ENCODE results near the gene KCNK10.
"Not testable (repeated sequence)": the region's sequence is repeated elsewhere in the genome, so short reads cannot be mapped to it uniquely, and the experiment has no call there.

The KCNK10 gene

GRCh38 chr14:88266474-88266873 is 56.6 kb downstream of the KCNK10 start:
- no peaks in the 10 kb centered on the region for H3K9me3 ChIP-seq (ENCODE audit: control insufficient read depth, insufficient read depth, low read depth, low read length)
- POLR2A ChIA-PET, result no interaction called here
- no peak overlapping the region for H3K4me3 ChIP-seq (ENCODE audit: low read depth, low read length)
- H3K27ac ChIP-seq (ENCODE audit: extremely low read depth, low read depth, low read length), result no peak overlapping the region
- no peaks in the 10 kb centered on the region for H3K4me1 ChIP-seq (ENCODE audit: control insufficient read depth, insufficient read depth, low read length)
- TF ChIP-seq ZNF449 (tag by site-specific recombination; IDR thresholded peaks at IDR 0.05) (no peak), HOXC10 (CRISPR knock-in tag; IDR thresholded peaks at IDR 0.05) (no peak), ZNF121 (tag by site-specific recombination; IDR thresholded peaks at IDR 0.05) (no peak), ATF2 (tag by site-specific recombination; IDR thresholded peaks at IDR 0.05; ENCODE audit: low read depth) (no peak), PBX3 (CRISPR knock-in tag; IDR thresholded peaks at IDR 0.05) (no peak), ZNF341 (tag by site-specific recombination; IDR thresholded peaks at IDR 0.05; ENCODE audit: low read depth) (no peak), ZNF366 (tag by site-specific recombination; conservative IDR thresholded peaks at IDR 0.05) (no peak), GLI2 (tag by site-specific recombination; IDR thresholded peaks at IDR 0.05; ENCODE audit: borderline replicate concordance, low read depth) (no peak)
- TF ChIP-seq, protein P1, sequence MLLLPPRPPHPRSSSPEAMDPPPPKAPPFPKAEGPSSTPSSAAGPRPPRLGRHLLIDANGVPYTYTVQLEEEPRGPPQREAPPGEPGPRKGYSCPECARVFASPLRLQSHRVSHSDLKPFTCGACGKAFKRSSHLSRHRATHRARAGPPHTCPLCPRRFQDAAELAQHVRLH (tag by site-specific recombination; IDR thresholded peaks at IDR 0.05), result no peak
- H3K36me3 ChIP-seq (ENCODE audit: control insufficient read depth in 2 of 2, insufficient read depth in 1 of 2, low read length in 2 of 2), result no peaks in the 10 kb centered on the region
- CTCF ChIA-PET, result no interaction called here

DNA sequence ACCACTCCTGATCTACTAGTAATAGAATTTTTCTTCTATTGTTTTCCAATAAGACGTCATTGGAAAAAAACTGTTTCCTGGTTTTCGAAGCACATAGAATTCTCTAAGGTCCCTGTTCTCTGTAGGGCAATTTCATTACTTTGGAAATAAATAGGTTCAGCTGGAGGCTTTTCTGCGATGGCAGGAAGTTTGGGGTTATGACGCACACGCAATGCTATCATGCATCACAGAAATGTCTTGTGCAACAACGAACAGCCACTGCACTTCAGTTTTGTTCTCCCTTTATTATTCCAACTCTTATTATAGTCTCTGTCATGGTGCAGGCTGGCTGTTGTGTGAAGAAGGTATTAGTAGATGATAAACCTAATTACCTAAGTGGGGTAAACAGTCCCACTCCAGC is 59.0 kb downstream of the KCNK10 start:
- ChIA-PET POLR2A (no interaction called here), CTCF (interaction anchor here (0.6 kb wide), 1 partner anchor 367 kb away, joined by 3 read pairs; no protein-coding TSS in a partner anchor)
- H3K9me3 ChIP-seq (ENCODE audit: control insufficient read depth, insufficient read depth, low read depth, low read length), result no peaks in the 10 kb centered on the region

GRCh38 chr14:88261302-88261701 is 61.8 kb downstream of the KCNK10 start:
- H3K4me3 ChIP-seq (ENCODE audit: low read depth, low read length); H3K4me1 ChIP-seq (ENCODE audit: control insufficient read depth, insufficient read depth, low read length); POLR2A ChIA-PET; H3K9me3 ChIP-seq (ENCODE audit: control insufficient read depth, insufficient read depth, low read depth, low read length); H3K27ac ChIP-seq (ENCODE audit: extremely low read depth, low read depth, low read length); H3K36me3 ChIP-seq (ENCODE audit: control insufficient read depth in 2 of 2, insufficient read depth in 1 of 2, low read length in 2 of 2); CTCF ChIA-PET: not testable (repeated sequence)

More for the DNA sequence above, 59.0 kb downstream of the KCNK10 start:
- no peaks in the 10 kb centered on the region for H3K4me1 ChIP-seq (ENCODE audit: control insufficient read depth, insufficient read depth, low read length)
- no peaks in the 10 kb centered on the region for H3K36me3 ChIP-seq (ENCODE audit: control insufficient read depth in 2 of 2, insufficient read depth in 1 of 2, low read length in 2 of 2)
- H3K27ac ChIP-seq (ENCODE audit: extremely low read depth, low read depth, low read length), result no peak overlapping the region
- H3K4me3 ChIP-seq (ENCODE audit: low read depth, low read length), result no peak overlapping the region
- TF ChIP-seq ZNF600 (tag by site-specific recombination; IDR thresholded peaks at IDR 0.05), result no peak
- no peak for TF ChIP-seq FEZF1 (tag by site-specific recombination; IDR thresholded peaks at IDR 0.05)
- TF ChIP-seq ZNF18 (tag by site-specific recombination; IDR thresholded peaks at IDR 0.05), result no peak
- no peak for TF ChIP-seq ZNF623 (tag by site-specific recombination; IDR thresholded peaks at IDR 0.05)
- no peak for TF ChIP-seq ZNF248 (tag by site-specific recombination; IDR thresholded peaks at IDR 0.05)
- no peak for TF ChIP-seq ZFHX2 (tag by site-specific recombination; conservative IDR thresholded peaks at IDR 0.05)
- TF ChIP-seq EGR2 (tag by site-specific recombination; IDR thresholded peaks at IDR 0.05; ENCODE audit: low read depth), result no peak
- no peak for TF ChIP-seq OSR2 (tag by site-specific recombination; IDR thresholded peaks at IDR 0.05)
- TF ChIP-seq ZNF791 (tag by site-specific recombination; IDR thresholded peaks at IDR 0.05), result no peak
- TF ChIP-seq ZNF768 (tag by site-specific recombination; IDR thresholded peaks at IDR 0.05), result no peak
- no peak for TF ChIP-seq PRDM1 (tag by site-specific recombination; IDR thresholded peaks at IDR 0.05)
- no peak for TF ChIP-seq SETDB1 (IDR thresholded peaks at IDR 0.05; ENCODE audit: insufficient read length, low read length)
- TF ChIP-seq HOXA7 (CRISPR knock-in tag; IDR thresholded peaks at IDR 0.05; ENCODE audit: borderline replicate concordance), result no peak
- no peak for TF ChIP-seq ZNF626 (tag by site-specific recombination; IDR thresholded peaks at IDR 0.05)
- TF ChIP-seq ZNF48 (tag by site-specific recombination; IDR thresholded peaks at IDR 0.05), result no peak
- no peak for TF ChIP-seq ZNF10 (tag by site-specific recombination; IDR thresholded peaks at IDR 0.05)
- TF ChIP-seq ZNF837 (tag by site-specific recombination; IDR thresholded peaks at IDR 0.05), result no peak
- TF ChIP-seq ZSCAN30 (tag by site-specific recombination; IDR thresholded peaks at IDR 0.05), result no peak
- TF ChIP-seq ZNF654 (tag by site-specific recombination; IDR thresholded peaks at IDR 0.05; ENCODE audit: low read depth), result no peak
- TF ChIP-seq ZNF624 (tag by site-specific recombination; IDR thresholded peaks at IDR 0.05), result no peak

Measured in HEK293 (cell line).